ENCODE data around the gene ASF1A.

The ASF1A gene

DNA sequence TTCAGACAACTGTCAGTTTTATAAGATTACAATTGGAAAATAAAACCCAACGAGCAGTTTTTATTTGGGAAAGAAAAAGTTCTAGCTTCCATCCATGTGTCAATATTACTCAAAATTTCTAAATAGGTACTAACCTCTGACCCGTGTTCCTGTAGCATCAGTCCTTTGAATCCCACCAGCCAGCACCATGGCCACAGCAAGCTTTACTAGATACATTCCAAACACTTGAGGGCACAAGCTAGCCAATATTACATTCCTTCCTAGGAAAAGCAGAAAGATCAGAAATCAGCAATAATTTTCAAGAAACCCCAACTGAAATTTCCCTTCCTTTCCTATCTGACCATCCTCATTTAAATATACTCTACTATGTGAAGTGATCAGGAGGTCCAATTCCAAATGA is 19.2 kb downstream of the ASF1A start:
- no peak for DNase-seq (ENCODE audit: low spot score)

DNA sequence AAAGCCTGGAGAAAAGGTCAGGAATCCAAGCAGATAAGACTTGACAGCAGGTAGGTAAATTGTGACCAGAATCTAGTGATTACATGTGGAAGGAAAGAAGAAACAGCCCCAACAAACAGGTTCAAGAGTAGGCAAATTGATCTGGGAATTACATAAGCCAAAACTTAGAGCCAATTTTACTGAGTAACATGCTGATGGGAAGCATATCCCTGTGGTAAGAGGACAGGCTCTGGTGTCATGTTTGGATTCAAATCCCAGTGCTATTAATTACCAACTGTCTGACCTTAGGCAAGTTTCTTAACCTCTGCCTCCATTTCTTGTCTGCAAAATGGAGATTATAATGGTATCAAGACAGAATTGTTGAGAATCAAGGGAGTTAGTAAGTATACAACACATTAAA is 20.6 kb downstream of the ASF1A start:
- no peak for DNase-seq (ENCODE audit: low spot score)

DNA sequence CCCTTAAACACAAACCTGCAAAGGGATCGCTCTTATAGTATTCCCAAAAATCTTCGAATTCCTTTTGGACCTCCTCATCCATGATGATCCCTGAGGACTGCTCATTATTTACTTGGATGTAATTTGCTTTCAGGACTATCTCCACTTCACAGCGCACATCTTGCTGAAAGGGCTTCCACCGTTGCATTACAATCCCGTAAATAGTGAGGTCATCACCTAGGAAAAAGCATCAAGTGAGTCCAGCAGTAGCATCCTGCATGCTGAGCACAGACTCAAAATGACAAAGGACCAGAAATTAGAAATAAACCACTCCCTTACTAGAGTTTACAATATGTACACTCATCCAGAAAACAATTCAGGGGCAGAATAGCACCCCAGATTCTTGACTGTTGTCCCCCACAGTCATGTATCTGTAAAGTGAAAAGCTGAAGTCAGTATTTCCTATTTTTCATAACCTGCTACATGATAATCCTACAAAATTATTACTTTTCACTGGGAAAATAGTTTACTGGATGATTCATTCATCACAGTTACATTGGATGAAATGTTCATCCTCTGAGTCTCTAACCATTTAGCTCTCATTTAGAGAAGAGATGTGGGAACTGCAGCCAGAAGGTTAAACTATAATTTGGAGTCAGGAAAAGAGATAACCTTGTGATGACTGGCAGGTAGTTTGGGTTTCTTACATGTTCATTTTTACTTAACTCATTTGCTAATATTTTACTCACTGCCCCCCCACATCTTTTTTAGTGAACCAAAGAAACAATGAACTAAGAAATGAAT is 23.8 kb downstream of the ASF1A start:
- no peak for DNase-seq (ENCODE audit: low spot score)

DNA sequence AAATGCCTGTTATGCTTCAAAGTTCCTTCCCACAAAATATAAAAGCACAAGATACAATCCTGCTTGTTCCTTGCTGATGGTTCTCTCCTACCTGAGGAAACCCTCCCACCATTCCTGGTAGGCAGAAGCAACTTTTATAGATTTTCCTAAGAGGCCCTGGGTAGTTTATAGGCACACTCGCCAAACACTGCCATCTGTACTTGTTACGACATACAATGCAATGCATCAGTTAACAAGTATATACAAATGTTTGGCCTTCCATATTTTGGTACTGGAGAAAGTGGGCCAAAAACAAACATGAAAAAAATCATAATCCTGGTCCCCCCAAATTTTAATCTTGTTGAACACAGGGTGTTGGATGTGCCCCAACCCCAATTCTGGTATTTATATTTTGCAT is 24.4 kb downstream of the ASF1A start:
- DNase-seq (ENCODE audit: low spot score) = no peak

DNA sequence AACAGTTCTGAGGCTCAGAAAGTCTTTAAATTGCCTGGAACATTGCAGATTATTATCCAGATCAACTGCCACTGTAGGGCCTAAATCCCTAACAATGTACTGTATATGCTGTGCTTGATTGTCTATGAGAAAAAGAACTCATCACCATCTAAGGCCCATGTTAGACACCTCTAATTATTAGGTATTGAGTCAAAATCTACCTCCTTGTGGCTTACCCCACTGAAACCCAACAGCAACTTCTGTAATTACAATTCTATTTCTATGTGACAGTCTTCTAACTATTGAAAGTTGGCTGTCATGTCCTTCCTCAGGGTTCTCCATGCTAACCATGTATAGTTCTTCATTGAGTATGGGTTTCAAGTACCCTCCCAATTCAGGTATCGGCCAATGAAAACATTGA is 27.1 kb downstream of the ASF1A start:
- no peak for DNase-seq (ENCODE audit: low spot score)

DNA sequence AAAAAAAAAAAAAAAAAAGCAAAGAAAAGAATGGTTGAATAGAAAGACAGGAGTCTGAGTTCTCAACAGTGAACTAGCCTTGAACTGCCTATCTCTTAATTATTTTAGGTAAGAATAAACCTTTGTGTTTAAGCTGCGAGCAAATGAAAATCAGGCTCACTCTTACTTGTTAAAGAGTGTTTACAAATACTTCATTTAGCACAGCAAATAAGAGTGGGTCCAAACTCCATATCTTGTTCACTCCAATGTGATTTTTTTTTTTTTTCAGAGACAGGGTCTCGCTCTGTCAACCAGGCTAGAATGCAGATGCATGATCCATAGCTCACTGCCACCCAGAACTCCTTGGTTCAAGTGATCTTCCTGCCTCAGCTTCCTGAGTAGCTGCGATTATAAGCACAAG is 29.1 kb downstream of the ASF1A start:
- DNase-seq (ENCODE audit: low spot score) = no peak

DNA sequence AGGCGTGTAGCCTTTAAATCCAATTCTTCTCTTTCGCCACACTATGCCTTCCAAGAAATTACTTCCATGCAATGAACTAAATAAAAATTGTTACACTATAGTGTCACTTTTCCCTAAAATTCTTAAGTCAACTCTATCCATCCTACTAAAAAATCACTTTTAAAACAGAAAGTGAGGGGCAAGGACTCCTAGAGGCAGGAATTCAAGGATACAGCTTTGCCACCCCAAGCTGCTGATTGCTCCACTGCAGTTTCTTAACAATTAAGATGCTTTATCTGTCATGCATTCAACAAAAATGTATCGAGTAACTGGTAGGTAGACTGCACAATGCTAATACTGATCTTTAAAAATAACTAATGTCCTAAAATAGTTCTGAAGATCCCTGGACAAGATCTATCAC is 36.7 kb downstream of the ASF1A start:
- DNase-seq (ENCODE audit: low spot score) = no peak

DNA sequence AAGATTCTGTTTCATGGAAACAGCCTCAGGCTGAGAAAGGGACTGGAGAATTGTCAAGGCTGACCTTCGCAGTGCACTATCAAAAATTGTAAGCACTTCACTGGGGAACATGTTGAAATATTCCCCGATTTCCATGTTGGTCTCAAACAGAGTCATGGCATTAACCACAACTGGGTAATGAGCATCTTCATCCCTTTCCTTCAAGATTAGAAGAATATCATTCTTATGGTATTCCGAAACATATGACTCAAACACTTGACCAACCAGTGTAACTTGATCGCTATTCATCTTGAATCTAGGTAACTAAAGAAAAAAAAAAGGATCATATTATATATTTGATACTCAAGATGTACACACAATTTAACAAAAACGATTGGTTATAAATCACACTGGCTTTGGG is 37.5 kb downstream of the ASF1A start:
- no peak for DNase-seq (ENCODE audit: low spot score)

DNA sequence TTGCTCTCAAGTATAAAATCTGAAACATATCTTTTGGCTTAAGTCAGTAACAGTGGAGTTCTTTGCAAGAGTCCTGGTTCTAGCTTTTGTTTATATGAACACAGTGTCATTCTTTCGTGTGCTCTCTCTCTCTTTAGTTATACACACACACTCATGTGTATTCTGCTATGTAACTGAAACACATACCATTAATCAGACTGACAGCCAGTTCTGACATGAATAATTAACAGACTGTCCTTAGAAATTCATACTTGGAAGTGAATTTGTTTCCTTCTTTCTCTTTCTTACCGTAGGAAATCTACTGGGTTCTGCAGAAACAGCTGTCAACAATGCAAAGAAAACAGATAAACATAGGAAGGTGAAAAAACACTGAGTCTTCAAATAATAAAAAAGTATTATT is 38.5 kb downstream of the ASF1A start:
- no peak for DNase-seq (ENCODE audit: low spot score)

DNA sequence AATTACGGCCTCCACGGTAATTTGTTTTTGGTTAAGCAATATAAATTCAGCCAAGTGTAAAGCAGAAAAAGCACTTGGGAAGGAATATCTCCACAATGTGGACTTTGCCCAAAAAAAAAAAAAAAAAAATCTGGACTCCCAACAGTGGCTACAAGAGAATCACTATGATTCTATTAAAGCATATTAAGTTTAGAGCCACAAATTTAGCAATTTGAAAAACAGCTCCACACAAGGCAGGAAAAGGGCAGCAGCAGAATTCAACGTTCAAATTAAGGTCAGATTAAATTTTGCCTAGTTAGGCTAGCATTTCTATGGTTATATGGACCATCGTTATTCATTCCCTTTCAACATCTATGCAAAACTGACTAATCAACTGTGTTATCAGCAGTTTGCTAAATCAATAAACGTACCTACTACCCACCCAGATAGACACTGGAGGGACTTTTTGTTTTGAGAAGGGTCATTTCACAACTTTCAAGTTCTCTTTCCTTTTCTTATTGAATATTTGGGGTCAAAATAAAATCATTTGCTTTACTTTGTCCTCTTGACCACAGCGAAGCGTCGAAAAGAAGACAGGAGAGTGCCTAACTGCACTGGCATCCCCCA is 40.0 kb downstream of the ASF1A start:
- no peak for DNase-seq (ENCODE audit: low spot score)

DNA sequence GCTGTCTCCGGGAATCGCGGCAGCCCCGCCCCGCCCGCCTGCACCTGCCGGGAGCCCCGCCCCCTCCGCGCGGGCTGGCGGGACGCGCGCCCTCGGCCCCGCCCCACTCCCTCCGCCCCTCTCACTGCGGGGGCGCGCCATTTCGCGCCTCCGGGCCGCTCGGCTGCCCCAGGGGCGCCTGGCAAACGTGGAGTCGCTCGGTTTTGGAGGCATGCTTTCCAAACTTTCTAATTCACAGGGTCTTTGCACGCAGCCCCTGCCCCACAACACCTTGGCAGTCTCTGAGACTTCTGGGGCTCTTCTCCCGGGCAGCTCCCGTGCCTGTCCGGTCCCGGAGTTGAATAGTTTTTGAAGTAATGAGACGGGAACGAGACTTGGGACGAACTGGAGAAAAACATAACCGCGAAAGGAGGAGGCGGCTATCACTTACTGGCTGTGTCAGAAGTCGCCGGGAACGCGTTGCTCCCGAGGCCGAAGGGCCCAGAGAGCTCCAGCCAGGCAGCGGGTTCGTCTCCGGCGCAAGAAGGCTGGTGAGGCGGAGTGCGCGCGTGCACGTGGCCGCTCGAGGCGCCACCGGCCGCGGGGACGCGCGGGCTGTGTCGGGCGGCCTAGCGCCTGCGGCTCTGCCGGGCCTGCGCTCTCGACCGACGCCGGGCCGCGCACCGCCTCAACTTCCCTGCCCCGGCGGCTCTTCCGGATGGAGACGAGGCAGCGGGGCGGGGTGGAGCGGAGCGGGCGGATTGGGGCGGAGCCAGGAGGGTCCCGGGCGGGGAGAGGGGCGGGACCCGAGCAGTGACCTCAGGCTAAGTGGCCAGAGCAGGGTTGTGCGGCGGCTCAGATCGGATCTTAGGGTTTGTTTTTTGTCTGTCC is 40.7 kb downstream of the ASF1A start, which contains the start of gene MCM9:
MCM9 (minus strand) TSS at position 699 of the 870 bp plus-strand sequence. CDS start 3,436 bp downstream, outside the sequence.
- peak; percentile 90 for DNase-seq (ENCODE audit: low spot score)

DNA sequence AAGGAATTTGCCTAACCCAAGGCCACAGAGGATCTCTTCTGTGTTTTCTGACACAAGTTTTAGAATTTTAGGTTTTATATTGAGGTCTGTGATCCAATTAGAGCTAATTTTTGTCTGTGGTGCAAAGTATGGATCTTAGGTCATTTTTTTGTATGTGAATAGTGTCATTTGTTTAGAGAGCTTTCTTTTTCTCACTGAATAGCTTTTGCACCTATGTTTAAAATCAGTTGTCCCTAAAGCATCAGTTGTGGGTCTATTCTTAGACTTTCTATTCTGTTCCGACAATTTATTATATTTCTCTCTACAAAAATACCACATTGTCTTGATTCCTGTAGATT is 41.3 kb downstream of the ASF1A start:
- DNase-seq (ENCODE audit: low spot score) = no peak

DNA sequence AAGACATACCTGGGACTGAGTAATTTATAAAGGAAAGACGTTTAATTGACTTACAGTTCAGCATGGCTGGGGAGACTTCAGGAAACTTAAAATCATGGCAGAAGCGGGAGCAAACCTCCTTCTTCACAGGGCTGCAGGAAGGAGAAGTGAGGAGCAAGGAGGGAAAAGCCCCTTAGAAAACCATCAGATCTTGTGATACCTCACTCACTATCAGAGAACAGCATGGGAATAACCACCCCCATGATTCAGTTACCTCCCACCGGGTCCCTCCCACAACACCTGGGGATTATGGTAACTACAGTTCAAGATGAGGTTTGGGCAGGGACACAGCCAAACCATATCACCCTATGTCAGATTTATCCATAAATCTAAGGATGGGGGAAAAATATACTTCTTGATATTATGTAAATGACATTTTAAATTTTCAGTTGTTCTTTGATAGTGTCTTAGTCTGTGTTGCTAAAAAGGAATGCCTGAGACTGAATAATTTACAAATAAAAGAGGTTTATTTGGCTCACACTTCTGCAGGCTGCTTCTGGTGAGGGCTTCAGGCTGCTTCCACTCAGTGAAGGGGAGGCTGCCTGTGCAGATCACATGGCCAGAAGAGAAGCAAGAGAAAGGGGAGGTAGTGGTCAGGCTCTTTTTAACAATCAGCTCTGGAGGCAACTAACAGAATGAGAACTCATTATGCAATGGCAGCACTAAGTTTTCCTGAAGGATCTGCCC is 42.2 kb downstream of the ASF1A start:
- DNase-seq (ENCODE audit: low spot score) = no peak

DNA sequence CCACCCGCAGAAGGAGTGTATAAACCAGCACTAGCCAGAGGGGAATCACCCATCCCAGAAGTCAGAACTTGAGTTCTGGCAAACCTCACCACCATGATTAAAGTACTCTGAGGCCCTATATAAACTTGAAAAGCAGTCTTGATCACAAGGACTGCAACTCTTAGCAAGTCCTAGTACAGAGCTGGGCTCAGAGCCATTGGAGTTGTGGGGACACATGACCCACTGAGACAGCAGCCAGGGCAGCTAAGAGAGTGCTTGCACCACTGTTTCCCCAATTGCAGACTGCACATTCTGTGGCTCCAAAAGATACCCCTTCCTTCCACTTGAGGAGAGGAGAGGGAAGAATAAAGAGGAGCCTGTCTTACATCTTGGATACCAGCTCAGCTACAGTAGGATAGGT is 45.7 kb downstream of the ASF1A start:
- peak; percentile 29 for DNase-seq (ENCODE audit: low spot score)

DNA sequence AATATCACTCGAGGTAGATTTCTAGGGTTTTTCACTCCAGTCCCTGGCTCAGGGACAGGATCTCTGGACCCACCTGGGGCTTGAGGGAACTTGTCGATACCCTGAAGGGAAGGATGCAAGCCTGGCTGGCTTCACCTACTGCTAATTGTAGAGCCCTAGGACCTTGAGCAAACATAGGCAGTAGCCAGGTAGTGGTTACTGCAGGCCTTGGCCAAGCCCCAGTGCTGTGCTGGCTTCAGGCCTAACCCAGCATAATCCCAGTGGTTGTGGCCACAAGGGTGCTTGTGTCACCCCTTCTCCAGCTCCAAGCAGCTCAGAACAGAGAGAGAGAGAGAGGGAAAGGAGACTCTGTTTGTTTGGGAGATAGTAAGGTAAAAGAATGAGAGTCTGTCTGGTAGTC is 46.8 kb downstream of the ASF1A start:
- DNase-seq (ENCODE audit: low spot score) = no peak

DNA sequence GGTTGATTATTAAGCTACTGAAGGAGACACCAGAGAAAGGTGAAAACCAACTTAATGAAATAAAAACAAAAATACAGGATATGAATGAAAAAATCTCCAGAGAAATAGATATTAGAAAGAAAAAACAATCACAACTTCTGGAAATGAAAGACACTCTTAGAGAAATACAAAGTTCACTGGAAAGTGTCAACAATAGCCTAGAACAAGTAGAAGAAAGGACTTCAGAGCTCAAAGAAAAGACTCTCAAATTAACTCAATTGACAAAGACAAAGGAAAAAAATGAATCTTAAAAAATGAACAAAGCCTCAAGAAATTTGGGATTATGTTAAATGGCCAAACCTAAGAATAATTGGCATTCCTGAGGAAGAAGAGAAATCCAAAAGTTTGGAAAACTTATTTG is 51.3 kb downstream of the ASF1A start:
- DNase-seq (ENCODE audit: low spot score) = no peak

DNA sequence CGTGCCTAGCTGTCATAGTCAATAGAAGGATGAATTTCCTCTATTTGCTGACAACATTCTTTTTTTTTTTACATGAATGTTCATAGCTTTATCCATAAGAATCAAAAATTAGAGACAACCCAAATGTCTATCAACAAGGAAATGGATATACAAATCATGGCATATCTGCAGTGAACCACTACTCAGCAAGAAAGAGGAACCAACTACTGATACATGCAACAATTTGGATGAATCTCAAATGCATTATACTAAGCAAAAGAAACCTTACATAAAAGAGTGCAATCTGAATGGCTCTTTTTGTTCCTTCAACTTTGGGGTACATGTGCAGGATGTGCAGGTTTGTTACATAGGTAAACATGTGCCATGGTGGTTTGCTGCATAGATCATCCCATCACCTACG is 58.7 kb downstream of the ASF1A start:
- DNase-seq (ENCODE audit: low spot score) = no peak

DNA sequence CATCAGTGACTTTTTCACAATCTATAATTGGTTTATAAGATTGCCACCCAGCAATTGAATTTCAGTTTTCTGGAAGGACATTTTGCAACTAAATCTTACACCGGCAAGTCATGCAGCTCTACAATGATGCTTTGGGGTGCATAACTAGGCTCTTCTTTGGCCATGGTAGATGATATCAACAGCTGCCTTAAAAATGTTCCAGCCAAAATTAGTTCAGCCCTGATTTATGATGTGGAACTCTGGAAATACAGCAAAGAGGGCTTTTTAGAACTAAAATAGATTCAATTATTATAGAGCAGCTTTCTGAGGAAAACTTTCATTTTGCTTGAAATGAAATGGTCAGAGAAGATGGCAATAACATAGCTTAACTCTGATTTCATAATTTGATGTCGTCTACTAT is 59.4 kb downstream of the ASF1A start:
- no peak for DNase-seq (ENCODE audit: low spot score)

Measured in globus pallidus (tissue), 1 donor.